Measurements from ENCODE around the gene SKAP2. TPM values are rescaled to one million over a fixed set of nuclear protein-coding genes. Genes with fewer than 3 reads are reported as not detected.

SKAP2 gene
- total and polyA plus RNA-seq, 2 experiments from 2014 or later, result 2.5 to 4.4 TPM

DNA sequence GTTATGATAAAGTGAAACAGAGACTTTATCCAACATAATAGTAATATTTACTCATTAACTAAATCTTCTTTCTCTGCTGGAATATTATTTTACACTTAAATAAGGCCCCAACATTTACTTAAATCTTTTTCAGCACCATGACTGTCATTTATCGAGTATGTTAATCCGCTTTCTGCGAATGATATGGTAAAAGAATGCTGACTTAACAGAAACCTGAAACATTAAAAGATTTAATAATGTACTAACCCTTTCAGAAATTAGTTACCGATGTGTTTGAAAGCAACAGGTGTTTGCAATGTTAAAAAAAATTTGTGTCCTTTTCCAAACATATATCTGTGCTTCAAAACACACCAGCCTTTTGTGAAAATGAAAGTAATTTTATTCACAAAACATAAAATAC, 190.5 kb downstream of the SKAP2 start:
- Histone ChIP-seq H3K36me3 (ENCODE audit: insufficient read depth) (no peaks in the 10 kb centered on the region), H3K9me2 (ENCODE audit: insufficient read depth) (no peaks in the 10 kb centered on the region), H3K4me3 (no peak overlapping the region), H3K79me2 (replicated peaks; ENCODE audit: insufficient read depth) (no peaks in the 10 kb centered on the region), H3K4me2 (no peak overlapping the region), H4K20me1 (replicated peaks; ENCODE audit: insufficient read depth) (no peaks in the 10 kb centered on the region), H2AFZ (no peak overlapping the region), H3K27me3 (ENCODE audit: insufficient read depth) (no peaks in the 10 kb centered on the region), H3F3A (replicated peaks; ENCODE audit: low read depth) (no peaks in the 10 kb centered on the region), H3K27ac (ENCODE audit: low read depth) (no peak overlapping the region), H3K4me1 (ENCODE audit: insufficient read depth) (no peaks in the 10 kb centered on the region)
- Mint-ChIP-seq H3K36me3 (ENCODE audit: low read depth) (no peaks in the 10 kb centered on the region), H3K27ac (no peak overlapping the region), H3K4me1 (peaks cover 3% of the 10 kb centered on the region; the same call in 1 of the 3 replicates), H3K9me3 (no peaks in the 10 kb centered on the region), H3K27me3 (ENCODE audit: insufficient read depth, low read depth, poor library complexity) (no peaks in the 10 kb centered on the region), H3K4me3 (no peak overlapping the region)
- DNase-seq (ENCODE audit: low spot score) (no peak), ATAC-seq (no peak)
- TF ChIP-seq, protein P1, sequence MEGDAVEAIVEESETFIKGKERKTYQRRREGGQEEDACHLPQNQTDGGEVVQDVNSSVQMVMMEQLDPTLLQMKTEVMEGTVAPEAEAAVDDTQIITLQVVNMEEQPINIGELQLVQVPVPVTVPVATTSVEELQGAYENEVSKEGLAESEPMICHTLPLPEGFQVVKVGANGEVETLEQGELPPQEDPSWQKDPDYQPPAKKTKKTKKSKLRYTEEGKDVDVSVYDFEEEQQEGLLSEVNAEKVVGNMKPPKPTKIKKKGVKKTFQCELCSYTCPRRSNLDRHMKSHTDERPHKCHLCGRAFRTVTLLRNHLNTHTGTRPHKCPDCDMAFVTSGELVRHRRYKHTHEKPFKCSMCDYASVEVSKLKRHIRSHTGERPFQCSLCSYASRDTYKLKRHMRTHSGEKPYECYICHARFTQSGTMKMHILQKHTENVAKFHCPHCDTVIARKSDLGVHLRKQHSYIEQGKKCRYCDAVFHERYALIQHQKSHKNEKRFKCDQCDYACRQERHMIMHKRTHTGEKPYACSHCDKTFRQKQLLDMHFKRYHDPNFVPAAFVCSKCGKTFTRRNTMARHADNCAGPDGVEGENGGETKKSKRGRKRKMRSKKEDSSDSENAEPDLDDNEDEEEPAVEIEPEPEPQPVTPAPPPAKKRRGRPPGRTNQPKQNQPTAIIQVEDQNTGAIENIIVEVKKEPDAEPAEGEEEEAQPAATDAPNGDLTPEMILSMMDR (conservative IDR thresholded peaks at IDR 0.05; ENCODE audit: low read depth in 2 of 2), result no peak

DNA sequence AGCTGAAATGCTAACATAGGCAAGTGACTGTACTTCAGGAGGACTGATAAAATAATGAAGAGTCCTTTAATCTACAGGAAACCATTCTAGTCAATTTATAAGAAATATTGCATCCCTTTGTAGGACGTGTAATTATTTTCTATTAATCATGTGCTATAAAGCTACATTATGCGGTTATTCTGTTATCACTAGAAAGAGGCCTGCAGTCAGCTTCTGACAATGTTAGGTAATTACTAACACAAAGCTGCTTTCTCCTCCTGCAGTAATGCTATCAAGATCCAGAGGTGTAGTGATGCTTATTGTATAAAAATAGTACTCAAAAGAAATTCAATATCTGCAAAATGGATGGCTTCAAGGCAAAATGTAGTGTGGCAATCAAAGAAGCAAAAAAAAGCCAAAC, 191.1 kb downstream of the SKAP2 start:
- Histone ChIP-seq H3K79me2 (replicated peaks; ENCODE audit: insufficient read depth) (no peaks in the 10 kb centered on the region), H3K9me2 (ENCODE audit: insufficient read depth) (no peaks in the 10 kb centered on the region), H3K27ac (ENCODE audit: low read depth) (no peak overlapping the region), H3K36me3 (ENCODE audit: insufficient read depth) (no peaks in the 10 kb centered on the region), H2AFZ (no peak overlapping the region), H3F3A (replicated peaks; ENCODE audit: low read depth) (no peaks in the 10 kb centered on the region), H3K4me1 (ENCODE audit: insufficient read depth) (no peaks in the 10 kb centered on the region), H3K4me3 (no peak overlapping the region), H4K20me1 (replicated peaks; ENCODE audit: insufficient read depth) (no peaks in the 10 kb centered on the region), H3K4me2 (no peak overlapping the region), H3K27me3 (ENCODE audit: insufficient read depth) (no peaks in the 10 kb centered on the region)
- H3K27ac Mint-ChIP-seq, result no peak overlapping the region
- ATAC-seq, result no peak
- H3K4me3 Mint-ChIP-seq, result no peak overlapping the region
- no peak for DNase-seq (ENCODE audit: low spot score)
- H3K4me1 Mint-ChIP-seq, result peaks cover 3% of the 10 kb centered on the region; the same call in 1 of the 3 replicates
- H3K9me3 Mint-ChIP-seq, result no peaks in the 10 kb centered on the region
- no peaks in the 10 kb centered on the region for H3K27me3 Mint-ChIP-seq (ENCODE audit: insufficient read depth, low read depth, poor library complexity)
- H3K36me3 Mint-ChIP-seq (ENCODE audit: low read depth), result no peaks in the 10 kb centered on the region
- TF ChIP-seq POLR2AphosphoS5 (IDR thresholded peaks at IDR 0.05; ENCODE audit: low read depth) (no peak), CREB1 (CRISPR knock-in tag; IDR thresholded peaks at IDR 0.05; ENCODE audit: low read depth) (no peak), JUNB (IDR thresholded peaks at IDR 0.05; ENCODE audit: unreplicated experiment) (no peak), EZH2phosphoT487 (IDR thresholded peaks at IDR 0.05; ENCODE audit: unreplicated experiment) (no peak), ZNF114 (CRISPR knock-in tag; IDR thresholded peaks at IDR 0.05) (no peak), ZNF331 (CRISPR knock-in tag; IDR thresholded peaks at IDR 0.05; ENCODE audit: low read depth) (no peak), EZH2 (IDR thresholded peaks at IDR 0.05; ENCODE audit: low read depth, unreplicated experiment) (no peak)
- TF ChIP-seq, protein P1 (conservative IDR thresholded peaks at IDR 0.05; ENCODE audit: low read depth in 2 of 2), result no peak
- TF ChIP-seq, protein P2, sequence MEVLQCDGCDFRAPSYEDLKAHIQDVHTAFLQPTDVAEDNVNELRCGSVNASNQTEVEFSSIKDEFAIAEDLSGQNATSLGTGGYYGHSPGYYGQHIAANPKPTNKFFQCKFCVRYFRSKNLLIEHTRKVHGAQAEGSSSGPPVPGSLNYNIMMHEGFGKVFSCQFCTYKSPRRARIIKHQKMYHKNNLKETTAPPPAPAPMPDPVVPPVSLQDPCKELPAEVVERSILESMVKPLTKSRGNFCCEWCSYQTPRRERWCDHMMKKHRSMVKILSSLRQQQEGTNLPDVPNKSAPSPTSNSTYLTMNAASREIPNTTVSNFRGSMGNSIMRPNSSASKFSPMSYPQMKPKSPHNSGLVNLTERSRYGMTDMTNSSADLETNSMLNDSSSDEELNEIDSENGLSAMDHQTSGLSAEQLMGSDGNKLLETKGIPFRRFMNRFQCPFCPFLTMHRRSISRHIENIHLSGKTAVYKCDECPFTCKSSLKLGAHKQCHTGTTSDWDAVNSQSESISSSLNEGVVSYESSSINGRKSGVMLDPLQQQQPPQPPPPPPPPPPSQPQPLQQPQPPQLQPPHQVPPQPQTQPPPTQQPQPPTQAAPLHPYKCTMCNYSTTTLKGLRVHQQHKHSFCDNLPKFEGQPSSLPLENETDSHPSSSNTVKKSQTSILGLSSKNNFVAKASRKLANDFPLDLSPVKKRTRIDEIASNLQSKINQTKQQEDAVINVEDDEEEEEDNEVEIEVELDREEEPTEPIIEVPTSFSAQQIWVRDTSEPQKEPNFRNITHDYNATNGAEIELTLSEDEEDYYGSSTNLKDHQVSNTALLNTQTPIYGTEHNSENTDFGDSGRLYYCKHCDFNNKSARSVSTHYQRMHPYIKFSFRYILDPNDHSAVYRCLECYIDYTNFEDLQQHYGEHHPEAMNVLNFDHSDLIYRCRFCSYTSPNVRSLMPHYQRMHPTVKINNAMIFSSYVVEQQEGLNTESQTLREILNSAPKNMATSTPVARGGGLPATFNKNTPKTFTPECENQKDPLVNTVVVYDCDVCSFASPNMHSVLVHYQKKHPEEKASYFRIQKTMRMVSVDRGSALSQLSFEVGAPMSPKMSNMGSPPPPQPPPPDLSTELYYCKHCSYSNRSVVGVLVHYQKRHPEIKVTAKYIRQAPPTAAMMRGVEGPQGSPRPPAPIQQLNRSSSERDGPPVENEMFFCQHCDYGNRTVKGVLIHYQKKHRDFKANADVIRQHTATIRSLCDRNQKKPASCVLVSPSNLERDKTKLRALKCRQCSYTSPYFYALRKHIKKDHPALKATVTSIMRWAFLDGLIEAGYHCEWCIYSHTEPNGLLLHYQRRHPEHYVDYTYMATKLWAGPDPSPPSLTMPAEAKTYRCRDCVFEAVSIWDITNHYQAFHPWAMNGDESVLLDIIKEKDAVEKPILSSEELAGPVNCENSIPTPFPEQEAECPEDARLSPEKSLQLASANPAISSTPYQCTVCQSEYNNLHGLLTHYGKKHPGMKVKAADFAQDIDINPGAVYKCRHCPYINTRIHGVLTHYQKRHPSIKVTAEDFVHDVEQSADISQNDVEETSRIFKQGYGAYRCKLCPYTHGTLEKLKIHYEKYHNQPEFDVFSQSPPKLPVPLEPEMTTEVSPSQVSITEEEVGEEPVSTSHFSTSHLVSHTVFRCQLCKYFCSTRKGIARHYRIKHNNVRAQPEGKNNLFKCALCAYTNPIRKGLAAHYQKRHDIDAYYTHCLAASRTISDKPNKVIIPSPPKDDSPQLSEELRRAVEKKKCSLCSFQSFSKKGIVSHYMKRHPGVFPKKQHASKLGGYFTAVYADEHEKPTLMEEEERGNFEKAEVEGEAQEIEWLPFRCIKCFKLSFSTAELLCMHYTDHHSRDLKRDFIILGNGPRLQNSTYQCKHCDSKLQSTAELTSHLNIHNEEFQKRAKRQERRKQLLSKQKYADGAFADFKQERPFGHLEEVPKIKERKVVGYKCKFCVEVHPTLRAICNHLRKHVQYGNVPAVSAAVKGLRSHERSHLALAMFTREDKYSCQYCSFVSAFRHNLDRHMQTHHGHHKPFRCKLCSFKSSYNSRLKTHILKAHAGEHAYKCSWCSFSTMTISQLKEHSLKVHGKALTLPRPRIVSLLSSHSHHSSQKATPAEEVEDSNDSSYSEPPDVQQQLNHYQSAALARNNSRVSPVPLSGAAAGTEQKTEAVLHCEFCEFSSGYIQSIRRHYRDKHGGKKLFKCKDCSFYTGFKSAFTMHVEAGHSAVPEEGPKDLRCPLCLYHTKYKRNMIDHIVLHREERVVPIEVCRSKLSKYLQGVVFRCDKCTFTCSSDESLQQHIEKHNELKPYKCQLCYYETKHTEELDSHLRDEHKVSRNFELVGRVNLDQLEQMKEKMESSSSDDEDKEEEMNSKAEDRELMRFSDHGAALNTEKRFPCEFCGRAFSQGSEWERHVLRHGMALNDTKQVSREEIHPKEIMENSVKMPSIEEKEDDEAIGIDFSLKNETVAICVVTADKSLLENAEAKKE (CRISPR knock-in tag; IDR thresholded peaks at IDR 0.05), result no peak

All from GM23338 (cell line).